ENCODE data around the gene CTSA.

CTSA gene

DNA sequence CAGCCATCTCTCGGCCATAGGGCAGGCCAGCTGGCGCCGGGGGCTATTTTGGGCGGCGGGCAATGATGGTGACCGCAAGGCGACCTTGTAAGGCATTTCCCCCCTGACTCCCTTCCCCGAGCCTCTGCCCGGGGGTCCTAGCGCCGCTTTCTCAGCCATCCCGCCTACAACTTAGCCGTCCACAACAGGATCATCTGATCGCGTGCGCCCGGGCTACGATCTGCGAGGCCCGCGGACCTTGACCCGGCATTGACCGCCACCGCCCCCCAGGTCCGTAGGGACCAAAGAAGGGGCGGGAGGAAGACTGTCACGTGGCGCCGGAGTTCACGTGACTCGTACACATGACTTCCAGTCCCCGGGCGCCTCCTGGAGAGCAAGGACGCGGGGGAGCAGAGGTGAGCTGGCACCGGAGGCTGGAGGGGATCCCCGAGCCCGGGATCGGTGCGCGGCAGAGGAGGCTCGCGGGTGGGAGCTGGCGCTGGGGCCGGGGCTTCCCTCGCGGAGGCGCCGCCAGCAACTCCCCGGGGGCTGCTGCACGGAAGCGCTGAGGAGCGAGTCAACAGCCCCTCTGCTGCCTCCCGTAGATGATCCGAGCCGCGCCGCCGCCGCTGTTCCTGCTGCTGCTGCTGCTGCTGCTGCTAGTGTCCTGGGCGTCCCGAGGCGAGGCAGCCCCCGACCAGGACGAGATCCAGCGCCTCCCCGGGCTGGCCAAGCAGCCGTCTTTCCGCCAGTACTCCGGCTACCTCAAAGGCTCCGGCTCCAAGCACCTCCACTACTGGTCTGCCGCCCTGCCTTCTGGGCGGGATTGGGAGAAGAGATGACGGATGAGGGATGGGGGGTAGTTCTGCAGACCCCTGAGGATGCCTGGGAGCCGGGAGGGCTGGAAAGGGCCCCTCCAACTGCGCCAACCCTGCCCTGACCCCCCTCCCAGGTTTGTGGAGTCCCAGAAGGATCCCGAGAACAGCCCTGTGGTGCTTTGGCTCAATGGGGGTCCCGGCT, at the start of gene CTSA, which contains the start of gene NEURL2:
Gene CTSA (plus strand): TSS at position 351 of the 999 bp plus-strand sequence. CDS start 234 bp downstream, at position 585.
Gene NEURL2 (minus strand): TSS at position 224 of the 999 bp plus-strand sequence. CDS start 217 bp downstream, at position 7.
- DNase-seq = peak in 55 of 56 donors; percentile 56 to 96 (median 86)

DNA sequence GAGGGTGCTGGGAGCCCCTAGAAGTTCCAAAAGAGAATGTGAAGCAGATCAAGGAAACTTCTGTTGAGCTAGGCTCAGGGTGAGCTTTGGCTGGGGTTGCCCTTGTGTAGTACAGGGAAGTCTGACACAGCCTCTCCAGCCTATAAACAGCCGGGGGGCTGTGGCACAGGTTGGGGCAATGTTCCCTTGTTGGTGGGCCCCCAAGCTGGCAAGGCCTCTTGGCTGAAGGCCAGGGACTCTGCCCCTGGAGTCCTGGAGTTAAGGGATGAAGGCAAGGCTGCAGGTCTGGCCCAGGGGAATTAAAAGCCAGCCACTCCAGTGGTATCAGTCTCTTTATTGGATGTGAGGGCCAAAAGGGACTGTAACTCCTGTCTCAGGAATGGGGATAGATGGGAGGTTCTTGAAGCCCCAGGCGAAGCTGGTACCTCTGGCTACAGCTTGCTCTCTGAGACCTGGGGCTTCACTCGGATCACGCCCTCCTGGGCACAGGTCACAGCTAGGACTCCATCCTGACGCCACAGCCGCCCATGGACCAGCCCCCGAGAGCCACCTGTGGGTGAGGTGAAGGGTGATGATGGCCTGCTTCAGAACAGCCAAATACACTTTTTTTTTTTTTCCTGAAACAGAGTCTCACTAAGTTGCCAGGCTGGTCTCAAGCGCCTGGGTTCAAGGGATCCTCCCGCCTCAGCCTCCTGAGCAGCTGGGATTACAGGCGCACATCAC, 49.6 kb upstream of the CTSA start:
- peak in 1 of 56 donors; percentile 5 for DNase-seq

DNA sequence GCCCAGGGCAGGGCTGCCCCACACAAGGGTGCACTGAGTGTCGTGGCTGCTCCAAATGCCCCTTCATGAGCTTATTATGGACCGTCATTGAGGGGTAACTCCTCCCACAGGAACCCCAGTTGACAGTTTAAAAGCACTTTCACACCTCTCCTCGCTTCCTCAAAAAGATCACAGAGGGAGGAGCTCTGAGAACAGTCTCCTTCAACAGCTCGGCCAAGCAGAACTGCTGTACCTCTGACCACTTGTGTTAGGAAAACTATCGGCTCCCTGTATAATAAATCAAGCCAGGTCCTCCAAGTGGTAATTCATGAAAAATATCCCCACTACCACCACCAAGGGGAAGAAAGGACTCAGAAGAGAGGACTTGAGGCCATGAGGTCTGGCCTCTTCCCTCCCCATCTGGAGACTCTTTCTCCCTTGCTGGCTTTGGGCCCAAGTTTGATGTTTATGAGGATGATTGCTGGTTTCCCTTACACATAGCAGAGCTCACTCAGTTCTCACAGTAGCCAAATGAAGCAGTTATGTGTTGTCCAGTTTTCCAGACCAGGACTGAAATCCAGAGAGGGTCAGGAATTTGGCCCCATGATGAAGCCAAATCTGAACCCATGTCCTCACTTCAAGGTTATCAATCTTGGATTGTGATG, 48.8 kb upstream of the CTSA start:
- no peak for DNase-seq

DNA sequence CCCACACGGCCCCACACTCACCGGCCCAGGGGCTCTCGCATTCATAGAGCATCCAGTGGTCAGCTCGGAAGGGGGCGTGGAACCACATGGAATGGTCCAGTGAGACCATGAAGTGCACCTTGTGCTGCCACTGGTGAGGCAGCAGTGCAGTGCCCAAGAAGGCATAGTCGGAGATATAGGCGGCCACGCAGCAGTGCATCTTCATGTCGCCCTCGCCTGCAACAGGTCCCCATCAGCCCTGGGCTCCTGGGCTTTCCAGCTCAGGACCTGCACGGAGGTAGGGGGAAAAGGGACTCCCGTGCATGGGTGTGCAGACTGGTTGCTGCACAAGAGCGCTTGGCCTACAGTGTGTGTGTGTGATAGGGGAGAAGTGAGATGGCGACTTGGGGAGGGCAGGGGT, 47.6 kb upstream of the CTSA start:
- no peak for DNase-seq

DNA sequence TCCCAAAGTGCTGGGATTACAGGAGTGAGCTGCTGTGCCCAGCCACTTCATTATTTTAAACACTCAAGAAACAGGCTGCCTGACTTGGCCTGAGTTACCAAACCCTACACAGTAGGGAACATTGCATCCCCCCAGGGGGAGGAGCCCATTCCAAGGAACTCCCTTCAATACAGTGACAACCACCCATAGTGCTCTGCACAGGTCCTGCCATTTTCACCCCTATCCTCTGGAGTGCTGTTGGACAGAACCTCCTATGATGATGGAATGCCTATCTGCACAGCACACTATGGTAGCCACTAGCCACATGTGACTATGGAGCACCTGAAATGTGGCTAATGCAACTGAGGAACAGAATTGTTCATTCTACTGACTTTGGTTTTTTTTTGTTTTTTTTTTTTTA, 45.7 kb upstream of the CTSA start:
- no peak for DNase-seq

DNA sequence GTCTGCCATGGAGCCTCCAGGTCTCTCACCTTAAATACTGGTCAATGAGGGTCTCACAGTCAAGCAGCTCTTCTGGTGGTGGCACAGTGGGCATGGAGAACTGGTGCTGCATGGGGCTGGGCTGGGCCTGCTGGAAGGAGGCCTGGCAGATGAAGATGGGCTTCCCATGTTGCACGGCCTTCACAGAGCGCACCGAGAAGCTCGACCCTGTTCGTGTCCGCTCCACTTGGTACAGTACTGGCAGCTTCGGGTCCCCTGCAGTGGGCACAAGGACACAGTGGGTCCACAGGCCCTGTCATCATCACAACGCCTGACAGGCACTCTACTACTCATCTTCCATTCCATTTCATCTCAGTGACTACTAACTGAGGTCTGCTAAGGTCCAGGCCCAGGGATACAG, 42.7 kb upstream of the CTSA start:
- no peak for DNase-seq

DNA sequence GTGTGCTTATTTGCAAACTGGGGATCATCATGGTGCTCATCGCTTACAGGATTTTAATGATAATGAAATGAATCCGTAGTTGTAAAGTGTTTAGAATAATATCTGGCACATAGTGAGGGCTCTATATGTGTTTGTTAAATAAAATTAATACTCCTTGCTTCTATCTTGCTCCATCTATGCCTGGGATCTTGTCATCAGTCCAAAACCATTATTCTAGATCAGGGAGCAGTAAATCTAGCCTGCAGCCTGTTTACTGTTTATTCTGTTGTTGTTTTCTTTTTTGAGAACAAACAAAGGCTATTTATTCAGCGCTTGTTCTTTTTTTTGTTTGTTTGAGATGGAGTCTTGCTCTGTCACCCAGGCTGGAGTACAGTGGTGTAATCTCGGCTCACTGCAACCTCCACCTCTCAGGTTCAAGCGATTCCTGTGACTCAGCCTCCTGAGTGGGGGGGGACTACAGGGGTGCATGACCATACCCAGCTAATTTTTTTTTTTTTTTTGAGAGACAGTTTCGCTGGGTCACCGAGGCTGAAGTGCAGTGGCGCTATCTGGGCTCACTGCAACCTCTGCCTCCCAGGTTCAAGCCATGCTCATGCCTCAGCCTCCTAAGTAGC, 42.1 kb upstream of the CTSA start:
- DNase-seq = no peak

DNA sequence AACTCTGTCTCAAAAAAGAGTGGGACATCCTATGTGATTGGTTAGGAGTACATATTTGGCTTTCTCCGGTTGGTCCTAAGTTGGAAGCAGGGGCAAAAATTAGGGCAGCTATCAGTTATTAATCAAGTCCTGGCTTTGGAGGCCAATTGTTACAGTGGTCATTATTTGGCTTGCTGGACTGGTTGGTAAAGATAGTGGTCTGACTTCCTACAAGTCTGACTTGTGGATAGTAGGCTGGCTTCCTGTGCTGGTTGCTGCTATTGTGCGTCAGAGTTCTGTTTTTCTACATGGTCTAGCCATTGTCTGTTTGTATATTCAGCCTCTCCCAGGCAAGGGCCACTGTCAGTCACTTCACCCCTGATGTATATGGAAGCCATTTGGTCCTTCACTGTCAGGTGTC, 40.9 kb upstream of the CTSA start:
- no peak for DNase-seq

DNA sequence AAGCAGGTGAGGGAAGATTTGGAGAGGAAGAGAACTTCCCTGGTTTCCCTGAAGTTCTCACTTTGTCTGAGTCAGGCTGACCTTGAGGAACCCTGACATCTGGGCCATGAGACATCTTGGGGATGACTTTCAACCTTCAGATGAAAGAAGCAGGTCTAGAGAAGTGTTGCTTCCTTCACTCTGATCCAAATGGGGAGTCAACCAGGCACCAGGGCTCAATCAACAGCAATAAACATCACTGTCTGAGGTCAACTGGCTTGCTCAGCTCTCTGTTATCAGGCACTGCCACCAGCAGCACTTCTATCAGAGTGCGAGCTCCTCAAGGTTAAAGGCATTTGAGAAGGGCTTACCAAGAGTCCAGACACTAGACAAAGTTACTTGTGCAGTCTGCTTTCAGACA, 40.2 kb upstream of the CTSA start:
- DNase-seq = no peak

DNA sequence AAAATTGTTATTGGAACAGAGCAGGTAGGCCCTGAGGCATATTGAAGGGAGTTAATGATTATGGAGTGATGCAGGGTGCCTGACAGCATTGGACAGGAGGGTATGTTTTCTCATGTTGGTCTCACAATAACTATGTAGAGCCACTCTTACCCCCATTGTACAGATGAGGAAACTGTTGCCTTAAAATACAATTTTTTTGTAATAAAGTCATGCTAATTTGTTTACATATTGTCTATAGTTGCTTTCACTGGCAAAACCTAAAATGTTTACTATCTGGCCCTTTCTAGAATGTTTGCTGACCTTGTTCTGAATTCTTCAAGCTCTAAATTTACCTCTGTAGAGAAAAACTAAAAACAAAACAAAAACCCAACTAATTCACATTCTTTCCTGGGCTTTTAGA, 39.6 kb upstream of the CTSA start:
- DNase-seq = no peak

DNA sequence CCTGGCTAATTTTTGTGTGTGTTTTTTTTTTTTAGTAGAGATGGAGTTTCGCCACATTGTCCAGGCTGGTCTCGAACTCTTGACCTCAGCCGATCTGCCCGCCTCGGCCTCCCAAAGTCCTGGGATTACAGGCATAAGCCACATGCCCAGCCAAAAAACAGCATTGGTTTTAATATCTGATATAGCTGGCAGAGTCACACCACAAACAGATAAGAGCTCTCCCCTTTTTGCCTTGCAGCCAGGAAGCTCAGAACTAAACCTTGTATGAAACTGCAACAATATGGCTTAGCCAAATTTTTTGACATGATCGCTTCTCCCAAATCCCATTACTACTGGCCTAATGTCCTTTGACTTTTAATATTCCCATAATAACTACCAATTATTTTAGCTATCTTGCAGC, 38.8 kb upstream of the CTSA start:
- no peak for DNase-seq

DNA sequence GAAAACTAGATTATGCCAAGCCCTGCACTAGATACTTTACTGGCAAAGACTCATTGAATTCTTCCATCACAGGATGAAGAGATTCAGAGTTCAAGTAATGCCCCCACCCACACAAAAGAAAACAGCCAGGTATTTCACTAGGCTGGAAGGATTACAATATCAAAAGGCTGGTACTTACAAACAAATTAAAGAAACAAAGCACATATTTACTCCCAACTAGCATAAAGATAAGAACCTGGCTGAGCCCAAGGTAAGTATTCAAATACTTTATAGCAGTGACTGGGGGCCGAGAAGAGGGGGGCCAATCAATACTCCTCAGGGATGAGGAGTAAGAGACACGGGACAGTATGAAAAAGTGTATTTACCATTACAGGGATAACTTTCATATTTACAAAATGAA, 37.7 kb upstream of the CTSA start:
- DNase-seq = no peak

DNA sequence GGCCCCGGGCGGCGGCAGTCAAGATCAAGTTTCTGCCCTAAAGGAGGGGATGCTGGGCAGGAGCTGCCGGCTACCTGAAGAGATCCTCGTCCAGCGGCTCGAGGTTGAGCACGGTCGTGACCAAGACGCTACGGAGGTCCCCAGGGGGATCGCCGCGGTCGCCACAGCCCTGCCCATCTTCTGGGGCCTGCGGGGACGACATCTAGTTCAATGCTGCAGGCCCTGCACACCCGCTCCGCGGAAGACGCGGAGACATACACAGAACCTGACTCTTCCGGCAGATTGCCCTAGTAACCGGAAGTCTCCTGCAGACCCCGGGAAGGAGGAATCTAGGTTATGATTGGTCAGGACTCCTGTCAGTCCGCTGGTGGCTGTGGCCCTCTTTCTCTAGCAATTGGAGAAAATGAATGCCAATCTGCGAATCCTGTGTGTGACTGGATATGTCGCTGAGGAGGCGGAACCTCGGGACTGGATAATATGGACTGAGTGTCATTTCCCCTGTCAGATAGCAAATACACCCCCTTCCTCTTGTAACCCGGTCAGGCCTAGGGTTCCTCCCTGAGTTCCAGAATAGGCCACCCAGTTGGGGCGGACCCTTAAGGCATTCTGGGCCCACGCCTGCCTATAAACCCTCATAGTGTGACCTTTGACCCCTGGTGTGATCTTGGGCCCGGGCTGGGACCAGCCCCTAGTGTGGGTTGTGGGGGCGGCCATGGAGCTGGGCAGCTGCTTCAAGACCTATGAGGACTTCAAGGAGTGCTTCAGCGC, 33.8 kb upstream of the CTSA start, which contains the start of the genes ACOT8 and ZSWIM3:
Gene ACOT8 (minus strand): TSS at position 279 of the 768 bp plus-strand sequence. CDS start 77 bp downstream, at position 202.
Gene ZSWIM3 (plus strand): TSS at position 501 of the 768 bp plus-strand sequence. CDS start 212 bp downstream, at position 713.
- peak; percentile 61 to 98 (median 92) for DNase-seq

DNA sequence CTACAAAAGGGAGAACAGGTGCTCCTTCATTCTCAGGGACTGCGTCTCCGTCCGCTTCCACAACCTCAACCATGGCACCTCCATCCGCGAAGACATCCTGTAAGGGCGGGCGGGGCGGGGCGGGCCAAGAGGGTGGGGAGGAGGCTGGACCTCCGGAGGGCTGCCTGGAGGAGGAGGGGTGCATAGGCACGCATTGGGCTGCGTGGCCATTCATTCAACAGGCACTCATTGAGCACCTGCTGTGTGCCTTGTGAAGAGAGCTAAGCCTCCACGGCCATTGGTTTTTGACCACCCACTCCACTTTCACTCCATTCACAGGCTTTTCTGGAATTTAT, 33.3 kb upstream of the CTSA start:
- DNase-seq = peak in 7 of 56 donors; percentile 37 to 63 (median 54)

DNA sequence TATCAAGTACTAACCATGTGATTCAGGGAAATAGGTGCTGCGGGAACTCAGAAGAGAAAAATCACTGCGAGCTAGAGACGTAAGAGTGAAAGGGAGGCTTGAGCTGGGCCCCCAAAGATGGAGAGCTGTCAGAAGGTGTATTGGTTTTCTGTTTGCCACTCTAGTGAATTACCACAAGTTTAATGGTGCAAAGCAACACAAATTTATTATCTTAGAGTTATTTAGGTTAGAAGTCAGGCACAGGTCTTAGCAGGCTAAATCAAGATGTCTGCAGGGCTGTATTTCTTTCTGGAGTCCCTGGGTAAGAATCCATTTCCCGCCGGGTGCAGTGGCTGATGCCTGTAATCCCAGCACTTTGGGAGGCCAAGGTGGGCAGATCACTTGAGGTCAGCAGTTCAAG, 31.2 kb upstream of the CTSA start:
- DNase-seq = no peak

DNA sequence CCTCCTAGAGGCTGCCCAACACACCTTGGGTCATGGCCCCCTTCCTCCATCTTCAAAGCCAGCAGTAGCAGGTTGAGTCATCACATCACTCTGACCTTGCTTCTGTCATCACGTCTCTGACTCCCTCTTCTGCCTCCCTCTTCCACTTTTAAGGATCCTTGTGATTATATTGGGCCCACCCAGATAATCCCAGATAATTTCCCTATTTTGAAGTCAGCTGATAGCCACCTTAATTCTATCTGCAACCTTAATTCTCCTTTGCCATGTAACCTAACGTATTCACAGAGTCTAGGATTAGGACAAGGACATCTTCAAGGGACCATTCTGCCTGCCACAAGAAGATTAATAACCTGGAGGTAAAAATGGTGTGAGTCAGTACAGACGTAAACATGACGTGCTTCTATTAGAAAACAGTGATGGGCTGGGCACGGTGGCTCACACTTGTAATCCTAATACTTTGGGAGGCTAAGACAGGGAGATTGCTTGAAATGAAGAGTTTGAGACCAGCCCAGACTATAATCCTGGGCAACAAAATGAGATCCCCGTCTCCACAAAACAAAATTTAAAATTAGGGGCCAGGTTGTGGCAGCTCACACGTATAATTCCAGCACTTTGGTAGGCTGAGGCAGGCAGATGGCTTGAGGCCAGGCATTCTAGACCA, 30.4 kb upstream of the CTSA start:
- DNase-seq = no peak

DNA sequence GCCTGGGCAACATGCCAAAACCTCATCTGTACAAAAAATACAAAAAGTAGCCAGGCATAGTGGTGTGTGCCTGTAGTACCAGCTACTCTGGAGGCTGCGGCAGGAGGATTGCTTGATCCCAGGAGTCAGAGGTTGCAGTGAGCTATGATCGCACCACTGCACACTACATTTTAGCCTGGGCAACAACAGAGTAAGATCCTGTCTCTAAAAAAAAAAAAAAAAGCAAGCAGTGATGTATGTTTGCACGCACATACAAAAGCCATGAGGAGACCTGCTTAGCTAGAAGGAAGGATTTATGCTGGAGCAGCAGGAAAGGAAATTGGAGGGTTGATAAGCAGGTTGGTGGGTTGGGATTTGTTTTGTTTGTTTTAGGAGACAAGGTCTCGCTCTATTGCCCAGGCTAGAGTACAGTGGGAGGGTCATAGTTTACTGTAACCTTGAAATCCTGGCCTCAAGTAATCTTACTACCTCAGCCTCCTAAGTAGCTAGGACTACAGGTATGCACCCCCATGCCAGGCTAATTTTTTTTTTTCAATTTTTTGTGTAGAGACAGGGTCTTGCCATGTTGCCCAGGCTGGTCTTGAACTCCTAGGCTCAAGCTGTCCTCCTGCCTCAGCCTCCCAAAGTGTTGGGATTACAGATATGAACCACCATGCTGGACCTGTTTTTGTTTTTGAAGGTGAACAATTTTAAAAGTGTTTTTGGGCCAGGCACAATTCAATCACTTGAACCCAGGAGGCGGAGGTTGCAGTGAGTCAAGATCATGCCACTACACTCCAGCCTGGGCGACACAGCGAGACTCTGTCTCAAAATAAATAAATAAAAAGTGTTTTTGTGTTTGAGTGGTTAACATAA, 29.7 kb upstream of the CTSA start:
- DNase-seq = peak in 1 of 56 donors; percentile 2
